GM23338 (cell line): ENCODE results near the gene ZACN. TPM values are rescaled to one million over a fixed set of nuclear protein-coding genes. Genes with fewer than 3 reads are reported as not detected.

ENCODE experiments used
- ATAC-seq: fragments of 200-7000 bp; cut with Tn5 transposase; 3 replicates; pipeline ENCODE4 v1.9.1; 2020
- DNase-seq: peaks from one replicate; pipeline ENCODE4 v3.0.0-alpha.2; 2015; ENCODE audit warnings: low spot score
- H2AFZ ChIP-seq: fragments of 200-600 bp; sonication (generic); 2 replicates; pipeline ENCODE4 v1.8.0; 2016; ENCODE audit warnings: antibody characterized with exemption, mild to moderate bottlenecking, moderate library complexity
- H3F3A ChIP-seq: fragments of 200-600 bp; sonication (generic); replicated peaks from 2 replicates; pipeline ENCODE4 v1.8.0; 2017; ENCODE audit warnings: antibody characterized with exemption, mixed run types, low read depth
- H3K27ac ChIP-seq: fragments of 200-600 bp; sonication (generic); 2 replicates; pipeline ENCODE4 v1.6.1; 2016; ENCODE audit warnings: low read depth
- H3K27me3 ChIP-seq: fragments of 200-600 bp; sonication (generic); 2 replicates; pipeline ENCODE4 v1.8.0; 2016; ENCODE audit warnings: mild to moderate bottlenecking, mixed run types, moderate library complexity; ENCODE audit not compliant: insufficient read depth
- H3K36me3 ChIP-seq: fragments of 200-600 bp; sonication (generic); 2 replicates; pipeline ENCODE4 v1.8.0; 2016; ENCODE audit warnings: mild to moderate bottlenecking; ENCODE audit not compliant: insufficient read depth
- H3K4me1 ChIP-seq: fragments of 200-600 bp; sonication (generic); 2 replicates; pipeline ENCODE4 v1.8.0; 2016; ENCODE audit warnings: mild to moderate bottlenecking, moderate library complexity; ENCODE audit not compliant: insufficient read depth
- H3K4me2 ChIP-seq: fragments of 200-600 bp; sonication (generic); 2 replicates; pipeline ENCODE4 v1.7.1; 2017; ENCODE audit warnings: mixed run types
- H3K4me3 ChIP-seq: fragments of 200-600 bp; sonication (generic); 2 replicates; pipeline ENCODE4 v1.6.1; 2016; ENCODE audit warnings: mixed run types
- H3K79me2 ChIP-seq: fragments of 200-600 bp; sonication (generic); replicated peaks from 2 replicates; pipeline ENCODE4 v1.8.0; 2017; ENCODE audit warnings: mild to moderate bottlenecking; ENCODE audit not compliant: insufficient read depth
- H3K9me2 ChIP-seq: fragments of 200-600 bp; sonication (generic); 2 replicates; pipeline ENCODE4 v1.8.0; 2017; ENCODE audit not compliant: insufficient read depth
- H4K20me1 ChIP-seq: fragments of 200-600 bp; sonication (generic); replicated peaks from 2 replicates; pipeline ENCODE4 v1.8.0; 2017; ENCODE audit warnings: mild to moderate bottlenecking; ENCODE audit not compliant: insufficient read depth
- H3K27ac Mint-ChIP-seq: 2 replicates; pipeline ENCODE4 v1.8.0; 2020; ENCODE audit warnings: inconsistent platforms, mild to moderate bottlenecking, moderate library complexity, mixed read lengths
- H3K27me3 Mint-ChIP-seq: 3 replicates; pipeline ENCODE4 v1.8.0; 2022; ENCODE audit warnings: low read depth, mild to moderate bottlenecking, moderate library complexity, mixed read lengths, inconsistent platforms; ENCODE audit not compliant: insufficient read depth, poor library complexity
- H3K36me3 Mint-ChIP-seq: 3 replicates; pipeline ENCODE4 v1.8.0; 2021; ENCODE audit warnings: low read depth, mild to moderate bottlenecking, inconsistent platforms, moderate library complexity, mixed read lengths
- H3K4me1 Mint-ChIP-seq: 3 replicates; pipeline ENCODE4 v1.8.0; 2020; ENCODE audit warnings: mild to moderate bottlenecking, inconsistent platforms, mixed read lengths
- H3K4me3 Mint-ChIP-seq: 3 replicates; pipeline ENCODE4 v1.8.0; 2021; ENCODE audit warnings: moderate library complexity, mild to moderate bottlenecking, inconsistent platforms, mixed read lengths
- H3K9me3 Mint-ChIP-seq: 3 replicates; pipeline ENCODE4 v1.8.0; 2020; ENCODE audit warnings: moderate library complexity, mild to moderate bottlenecking, inconsistent platforms, mixed read lengths
- CREB1 ChIP-seq: fragments of 250-450 bp; sonication (Bioruptor Pico); IDR thresholded peaks from 2 replicates; pipeline ENCODE4 v1.5.0; 2020; ENCODE audit warnings: low read depth, mild to moderate bottlenecking, moderate library complexity
- EZH2 ChIP-seq: fragments of 200-600 bp; sonication (generic); IDR thresholded peaks from one replicate; pipeline ENCODE4 v1.8.0; 2017; ENCODE audit warnings: antibody characterized with exemption, mild to moderate bottlenecking, low read depth; ENCODE audit not compliant: unreplicated experiment
- EZH2phosphoT487 ChIP-seq: fragments of 200-600 bp; sonication (generic); IDR thresholded peaks from one replicate; pipeline ENCODE4 v1.8.1; 2018; ENCODE audit warnings: antibody characterized with exemption; ENCODE audit not compliant: unreplicated experiment
- JUNB ChIP-seq: IDR thresholded peaks from one replicate; pipeline ENCODE4 v1.6.1; 2016; ENCODE audit warnings: antibody characterized with exemption; ENCODE audit not compliant: unreplicated experiment
- NANOG ChIP-seq: IDR thresholded peaks from 2 replicates; pipeline ENCODE4 v1.6.1; 2016; ENCODE audit warnings: antibody characterized with exemption, borderline replicate concordance
- POLR2AphosphoS5 ChIP-seq: IDR thresholded peaks from 2 replicates; pipeline ENCODE4 v1.6.1; 2016; ENCODE audit warnings: antibody characterized with exemption, low read depth
- STAT1 ChIP-seq: IDR thresholded peaks from one replicate; pipeline ENCODE4 v1.6.1; 2016; ENCODE audit warnings: antibody characterized with exemption; ENCODE audit not compliant: unreplicated experiment
- ZNF114 ChIP-seq: fragments of 250-450 bp; sonication (Bioruptor Pico); IDR thresholded peaks from 2 replicates; pipeline ENCODE4 v1.5.0; 2020; ENCODE audit warnings: mild to moderate bottlenecking, moderate library complexity
- ZNF331 ChIP-seq: fragments of 250-450 bp; sonication (Bioruptor Pico); IDR thresholded peaks from 2 replicates; pipeline ENCODE4 v1.5.0; 2020; ENCODE audit warnings: low read depth, mild to moderate bottlenecking, moderate library complexity
- polyA plus RNA-seq: library from polyadenylated mRNA; unstranded; fragments of >200 nt; fragmentation: Nextera tagmentation; extraction: Ambion mirVana; gene quantifications from 2 replicates; pipeline ENCODE4 v1.2.1, GENCODE V29; 2016
- total RNA-seq: library from RNA; depleted of rRNA; stranded (reverse); fragments of >200 nt; shearing (Covaris generic); gene quantifications from 2 replicates; pipeline ENCODE4 v1.2.3, GENCODE V29; 2014
- TF ChIP-seq, protein P1 (sequence below), 2 experiments: fragments of 200-600 bp in 1 of 2; sonication (generic) in 1 of 2; conservative IDR thresholded peaks; 2 replicates each; pipeline versions ENCODE4 v1.5.1 to v1.6.1; 2016 to 2017; ENCODE audit warnings: antibody characterized with exemption in 2 of 2, low read depth in 2 of 2, mild to moderate bottlenecking in 2 of 2, moderate library complexity in 1 of 2
- TF ChIP-seq, protein P2 (sequence below): fragments of 250-450 bp; sonication (Bioruptor Pico); IDR thresholded peaks from 2 replicates; pipeline ENCODE4 v1.5.0; 2020; ENCODE audit warnings: mild to moderate bottlenecking, moderate library complexity
- TF ChIP-seq, protein P3 (sequence below): IDR thresholded peaks from one replicate; pipeline ENCODE4 v1.6.1; 2018; ENCODE audit warnings: antibody characterized with exemption; ENCODE audit not compliant: unreplicated experiment
- TF ChIP-seq, protein P4 (sequence below): IDR thresholded peaks from 2 replicates; pipeline ENCODE4 v1.6.1; 2016; ENCODE audit warnings: antibody characterized with exemption

The ZACN gene
- total and polyA plus RNA-seq, 2 experiments from 2014 or later: 0.47 TPM; not detected in 1

DNA sequence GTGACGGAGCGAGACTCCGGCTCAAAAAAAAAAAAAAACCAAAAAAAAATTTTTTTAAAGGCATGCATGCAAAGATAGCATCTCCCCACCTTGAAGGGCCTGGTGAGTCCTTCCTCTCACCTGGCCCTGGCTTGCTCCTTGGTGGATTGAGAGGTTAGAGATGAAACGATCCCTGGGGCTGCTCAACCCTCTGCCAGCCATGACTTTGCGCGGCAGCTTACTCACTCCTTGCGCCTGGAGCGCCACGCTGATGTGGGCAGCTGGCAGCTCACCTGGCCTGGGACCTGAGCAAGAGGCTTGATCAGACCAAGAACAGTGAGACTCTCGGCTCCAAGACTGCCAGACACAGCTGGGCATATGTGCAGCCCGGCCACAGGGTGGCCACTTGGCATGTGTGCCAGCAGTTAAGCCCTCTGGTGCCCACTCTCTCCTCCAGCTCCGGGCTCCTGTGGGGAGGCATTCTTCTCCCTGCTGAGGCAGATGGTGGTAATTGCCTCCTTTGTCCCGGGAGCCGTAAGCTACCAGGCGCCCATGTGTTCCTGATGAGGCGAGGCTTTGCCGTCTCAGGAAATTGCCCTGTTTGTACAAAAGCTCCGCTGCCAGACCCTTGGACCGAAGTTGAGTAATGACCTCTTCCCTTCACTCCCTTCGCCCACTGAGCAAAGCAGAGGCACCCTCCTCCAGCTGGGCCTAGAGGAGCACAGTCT lies 46.8 kb upstream of the ZACN start:
- Histone ChIP-seq H3K4me3 (no peak overlapping the region), H3K79me2 (no peaks in the 10 kb centered on the region), H3F3A (peaks cover 12% of the 10 kb centered on the region), H3K36me3 (no peaks in the 10 kb centered on the region), H3K4me1 (peaks cover 22% of the 10 kb centered on the region), H3K27ac (no peak overlapping the region), H4K20me1 (no peaks in the 10 kb centered on the region), H2AFZ (peak overlapping the region; percentile 72), H3K4me2 (no peak overlapping the region), H3K9me2 (no peaks in the 10 kb centered on the region), H3K27me3 (no peaks in the 10 kb centered on the region)
- TF ChIP-seq JUNB (no peak), NANOG (no peak), ZNF114 (CRISPR knock-in tag) (no peak), EZH2phosphoT487 (no peak), POLR2AphosphoS5 (no peak), CREB1 (CRISPR knock-in tag) (no peak), EZH2 (no peak), ZNF331 (CRISPR knock-in tag) (no peak), STAT1 (no peak)
- TF ChIP-seq, protein P1, sequence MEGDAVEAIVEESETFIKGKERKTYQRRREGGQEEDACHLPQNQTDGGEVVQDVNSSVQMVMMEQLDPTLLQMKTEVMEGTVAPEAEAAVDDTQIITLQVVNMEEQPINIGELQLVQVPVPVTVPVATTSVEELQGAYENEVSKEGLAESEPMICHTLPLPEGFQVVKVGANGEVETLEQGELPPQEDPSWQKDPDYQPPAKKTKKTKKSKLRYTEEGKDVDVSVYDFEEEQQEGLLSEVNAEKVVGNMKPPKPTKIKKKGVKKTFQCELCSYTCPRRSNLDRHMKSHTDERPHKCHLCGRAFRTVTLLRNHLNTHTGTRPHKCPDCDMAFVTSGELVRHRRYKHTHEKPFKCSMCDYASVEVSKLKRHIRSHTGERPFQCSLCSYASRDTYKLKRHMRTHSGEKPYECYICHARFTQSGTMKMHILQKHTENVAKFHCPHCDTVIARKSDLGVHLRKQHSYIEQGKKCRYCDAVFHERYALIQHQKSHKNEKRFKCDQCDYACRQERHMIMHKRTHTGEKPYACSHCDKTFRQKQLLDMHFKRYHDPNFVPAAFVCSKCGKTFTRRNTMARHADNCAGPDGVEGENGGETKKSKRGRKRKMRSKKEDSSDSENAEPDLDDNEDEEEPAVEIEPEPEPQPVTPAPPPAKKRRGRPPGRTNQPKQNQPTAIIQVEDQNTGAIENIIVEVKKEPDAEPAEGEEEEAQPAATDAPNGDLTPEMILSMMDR (conservative IDR thresholded peaks at IDR 0.05; ENCODE audit: low read depth in 2 of 2): no peak
- TF ChIP-seq, protein P2, sequence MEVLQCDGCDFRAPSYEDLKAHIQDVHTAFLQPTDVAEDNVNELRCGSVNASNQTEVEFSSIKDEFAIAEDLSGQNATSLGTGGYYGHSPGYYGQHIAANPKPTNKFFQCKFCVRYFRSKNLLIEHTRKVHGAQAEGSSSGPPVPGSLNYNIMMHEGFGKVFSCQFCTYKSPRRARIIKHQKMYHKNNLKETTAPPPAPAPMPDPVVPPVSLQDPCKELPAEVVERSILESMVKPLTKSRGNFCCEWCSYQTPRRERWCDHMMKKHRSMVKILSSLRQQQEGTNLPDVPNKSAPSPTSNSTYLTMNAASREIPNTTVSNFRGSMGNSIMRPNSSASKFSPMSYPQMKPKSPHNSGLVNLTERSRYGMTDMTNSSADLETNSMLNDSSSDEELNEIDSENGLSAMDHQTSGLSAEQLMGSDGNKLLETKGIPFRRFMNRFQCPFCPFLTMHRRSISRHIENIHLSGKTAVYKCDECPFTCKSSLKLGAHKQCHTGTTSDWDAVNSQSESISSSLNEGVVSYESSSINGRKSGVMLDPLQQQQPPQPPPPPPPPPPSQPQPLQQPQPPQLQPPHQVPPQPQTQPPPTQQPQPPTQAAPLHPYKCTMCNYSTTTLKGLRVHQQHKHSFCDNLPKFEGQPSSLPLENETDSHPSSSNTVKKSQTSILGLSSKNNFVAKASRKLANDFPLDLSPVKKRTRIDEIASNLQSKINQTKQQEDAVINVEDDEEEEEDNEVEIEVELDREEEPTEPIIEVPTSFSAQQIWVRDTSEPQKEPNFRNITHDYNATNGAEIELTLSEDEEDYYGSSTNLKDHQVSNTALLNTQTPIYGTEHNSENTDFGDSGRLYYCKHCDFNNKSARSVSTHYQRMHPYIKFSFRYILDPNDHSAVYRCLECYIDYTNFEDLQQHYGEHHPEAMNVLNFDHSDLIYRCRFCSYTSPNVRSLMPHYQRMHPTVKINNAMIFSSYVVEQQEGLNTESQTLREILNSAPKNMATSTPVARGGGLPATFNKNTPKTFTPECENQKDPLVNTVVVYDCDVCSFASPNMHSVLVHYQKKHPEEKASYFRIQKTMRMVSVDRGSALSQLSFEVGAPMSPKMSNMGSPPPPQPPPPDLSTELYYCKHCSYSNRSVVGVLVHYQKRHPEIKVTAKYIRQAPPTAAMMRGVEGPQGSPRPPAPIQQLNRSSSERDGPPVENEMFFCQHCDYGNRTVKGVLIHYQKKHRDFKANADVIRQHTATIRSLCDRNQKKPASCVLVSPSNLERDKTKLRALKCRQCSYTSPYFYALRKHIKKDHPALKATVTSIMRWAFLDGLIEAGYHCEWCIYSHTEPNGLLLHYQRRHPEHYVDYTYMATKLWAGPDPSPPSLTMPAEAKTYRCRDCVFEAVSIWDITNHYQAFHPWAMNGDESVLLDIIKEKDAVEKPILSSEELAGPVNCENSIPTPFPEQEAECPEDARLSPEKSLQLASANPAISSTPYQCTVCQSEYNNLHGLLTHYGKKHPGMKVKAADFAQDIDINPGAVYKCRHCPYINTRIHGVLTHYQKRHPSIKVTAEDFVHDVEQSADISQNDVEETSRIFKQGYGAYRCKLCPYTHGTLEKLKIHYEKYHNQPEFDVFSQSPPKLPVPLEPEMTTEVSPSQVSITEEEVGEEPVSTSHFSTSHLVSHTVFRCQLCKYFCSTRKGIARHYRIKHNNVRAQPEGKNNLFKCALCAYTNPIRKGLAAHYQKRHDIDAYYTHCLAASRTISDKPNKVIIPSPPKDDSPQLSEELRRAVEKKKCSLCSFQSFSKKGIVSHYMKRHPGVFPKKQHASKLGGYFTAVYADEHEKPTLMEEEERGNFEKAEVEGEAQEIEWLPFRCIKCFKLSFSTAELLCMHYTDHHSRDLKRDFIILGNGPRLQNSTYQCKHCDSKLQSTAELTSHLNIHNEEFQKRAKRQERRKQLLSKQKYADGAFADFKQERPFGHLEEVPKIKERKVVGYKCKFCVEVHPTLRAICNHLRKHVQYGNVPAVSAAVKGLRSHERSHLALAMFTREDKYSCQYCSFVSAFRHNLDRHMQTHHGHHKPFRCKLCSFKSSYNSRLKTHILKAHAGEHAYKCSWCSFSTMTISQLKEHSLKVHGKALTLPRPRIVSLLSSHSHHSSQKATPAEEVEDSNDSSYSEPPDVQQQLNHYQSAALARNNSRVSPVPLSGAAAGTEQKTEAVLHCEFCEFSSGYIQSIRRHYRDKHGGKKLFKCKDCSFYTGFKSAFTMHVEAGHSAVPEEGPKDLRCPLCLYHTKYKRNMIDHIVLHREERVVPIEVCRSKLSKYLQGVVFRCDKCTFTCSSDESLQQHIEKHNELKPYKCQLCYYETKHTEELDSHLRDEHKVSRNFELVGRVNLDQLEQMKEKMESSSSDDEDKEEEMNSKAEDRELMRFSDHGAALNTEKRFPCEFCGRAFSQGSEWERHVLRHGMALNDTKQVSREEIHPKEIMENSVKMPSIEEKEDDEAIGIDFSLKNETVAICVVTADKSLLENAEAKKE (CRISPR knock-in tag): no peak
- TF ChIP-seq, protein P3, sequence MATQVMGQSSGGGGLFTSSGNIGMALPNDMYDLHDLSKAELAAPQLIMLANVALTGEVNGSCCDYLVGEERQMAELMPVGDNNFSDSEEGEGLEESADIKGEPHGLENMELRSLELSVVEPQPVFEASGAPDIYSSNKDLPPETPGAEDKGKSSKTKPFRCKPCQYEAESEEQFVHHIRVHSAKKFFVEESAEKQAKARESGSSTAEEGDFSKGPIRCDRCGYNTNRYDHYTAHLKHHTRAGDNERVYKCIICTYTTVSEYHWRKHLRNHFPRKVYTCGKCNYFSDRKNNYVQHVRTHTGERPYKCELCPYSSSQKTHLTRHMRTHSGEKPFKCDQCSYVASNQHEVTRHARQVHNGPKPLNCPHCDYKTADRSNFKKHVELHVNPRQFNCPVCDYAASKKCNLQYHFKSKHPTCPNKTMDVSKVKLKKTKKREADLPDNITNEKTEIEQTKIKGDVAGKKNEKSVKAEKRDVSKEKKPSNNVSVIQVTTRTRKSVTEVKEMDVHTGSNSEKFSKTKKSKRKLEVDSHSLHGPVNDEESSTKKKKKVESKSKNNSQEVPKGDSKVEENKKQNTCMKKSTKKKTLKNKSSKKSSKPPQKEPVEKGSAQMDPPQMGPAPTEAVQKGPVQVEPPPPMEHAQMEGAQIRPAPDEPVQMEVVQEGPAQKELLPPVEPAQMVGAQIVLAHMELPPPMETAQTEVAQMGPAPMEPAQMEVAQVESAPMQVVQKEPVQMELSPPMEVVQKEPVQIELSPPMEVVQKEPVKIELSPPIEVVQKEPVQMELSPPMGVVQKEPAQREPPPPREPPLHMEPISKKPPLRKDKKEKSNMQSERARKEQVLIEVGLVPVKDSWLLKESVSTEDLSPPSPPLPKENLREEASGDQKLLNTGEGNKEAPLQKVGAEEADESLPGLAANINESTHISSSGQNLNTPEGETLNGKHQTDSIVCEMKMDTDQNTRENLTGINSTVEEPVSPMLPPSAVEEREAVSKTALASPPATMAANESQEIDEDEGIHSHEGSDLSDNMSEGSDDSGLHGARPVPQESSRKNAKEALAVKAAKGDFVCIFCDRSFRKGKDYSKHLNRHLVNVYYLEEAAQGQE: no peak
- TF ChIP-seq, protein P4, sequence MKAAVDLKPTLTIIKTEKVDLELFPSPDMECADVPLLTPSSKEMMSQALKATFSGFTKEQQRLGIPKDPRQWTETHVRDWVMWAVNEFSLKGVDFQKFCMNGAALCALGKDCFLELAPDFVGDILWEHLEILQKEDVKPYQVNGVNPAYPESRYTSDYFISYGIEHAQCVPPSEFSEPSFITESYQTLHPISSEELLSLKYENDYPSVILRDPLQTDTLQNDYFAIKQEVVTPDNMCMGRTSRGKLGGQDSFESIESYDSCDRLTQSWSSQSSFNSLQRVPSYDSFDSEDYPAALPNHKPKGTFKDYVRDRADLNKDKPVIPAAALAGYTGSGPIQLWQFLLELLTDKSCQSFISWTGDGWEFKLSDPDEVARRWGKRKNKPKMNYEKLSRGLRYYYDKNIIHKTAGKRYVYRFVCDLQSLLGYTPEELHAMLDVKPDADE: no peak
- Mint-ChIP-seq H3K27ac (no peak overlapping the region), H3K4me1 (peaks cover 25% of the 10 kb centered on the region), H3K27me3 (peaks cover 14% of the 10 kb centered on the region), H3K9me3 (no peaks in the 10 kb centered on the region), H3K4me3 (no peak overlapping the region), H3K36me3 (no peaks in the 10 kb centered on the region)
- DNase-seq: no peak
- ATAC-seq: no peak
